Loucy (cell line): ENCODE measurements around the gene LHCGR.

Source experiments
- CTCF ChIP-seq: fragments of 200-600 bp; sonication (generic); conservative IDR thresholded peaks from 2 replicates; pipeline ENCODE4 v1.5.1; 2014; ENCODE audit warnings: mild to moderate bottlenecking, antibody characterized with exemption, low read length
- EZH2phosphoT487 ChIP-seq: fragments of 200-600 bp; IDR thresholded peaks from 2 replicates; pipeline ENCODE4 v1.6.1; 2018; ENCODE audit warnings: antibody characterized with exemption, mild to moderate bottlenecking, moderate library complexity, borderline replicate concordance

- TF ChIP-seq CTCF (no peak), EZH2phosphoT487 (no peak)
These were observed 37.7 kb downstream of the LHCGR start for GRCh38 chr2:48717846-48718245.
